H1 (cell line): ENCODE results near the gene KIFBP. TPM values are rescaled to one million over a fixed set of nuclear protein-coding genes. Genes with fewer than 3 reads are reported as not detected.

Experiments
- CBX8 ChIP-seq: fragments of 300-800, 300-1000 bp; sonication (generic); IDR thresholded peaks from 2 replicates; pipeline ENCODE4 v1.7.1; 2016; ENCODE audit warnings: low read depth, low read length, borderline replicate concordance
- CHD7 ChIP-seq: fragments of 300-600 bp; sonication (generic); IDR thresholded peaks from 2 replicates; pipeline ENCODE4 v1.7.1; 2012; ENCODE audit warnings: low read length, moderate library complexity, mild to moderate bottlenecking, inconsistent platforms; ENCODE audit not compliant: insufficient replicate concordance
- GTF2F1 ChIP-seq: IDR thresholded peaks from 2 replicates; pipeline ENCODE4 v1.6.1; 2012; ENCODE audit warnings: low read depth, low read length, improper control_type of control experiment, borderline replicate concordance
- POLR2AphosphoS5 ChIP-seq: IDR thresholded peaks from 2 replicates; pipeline ENCODE4 v1.6.1; 2011; ENCODE audit warnings: low read depth, low read length
- RAD21 ChIP-seq, 2 experiments: IDR thresholded peaks in 1 of 2; conservative IDR thresholded peaks in 1 of 2; 2 replicates each; pipeline ENCODE4 v1.6.1; 2011; ENCODE audit warnings: low read depth in 2 of 2, low read length in 2 of 2, improper control_type of control experiment in 1 of 2, inconsistent platforms in 1 of 2, mild to moderate bottlenecking in 1 of 2, moderate library complexity in 1 of 2
- SIN3A ChIP-seq, 2 experiments: IDR thresholded peaks in 1 of 2; conservative IDR thresholded peaks in 1 of 2; 2 replicates each; pipeline ENCODE4 v1.6.1; 2011 to 2012; ENCODE audit warnings: low read length in 2 of 2, improper control_type of control experiment in 1 of 2, low read depth in 1 of 2, mild to moderate bottlenecking in 1 of 2
- USF2 ChIP-seq: IDR thresholded peaks from 2 replicates; pipeline ENCODE4 v1.6.1; 2011; ENCODE audit warnings: low read length, improper control_type of control experiment
- ZNF274 ChIP-seq: IDR thresholded peaks from 2 replicates; pipeline ENCODE4 v1.7.0; 2012; ENCODE audit warnings: low read length, borderline replicate concordance; ENCODE audit errors: extremely low read depth
- polyA plus RNA-seq, 7 experiments: library from polyadenylated mRNA; depleted of rRNA in 3 of 7; stranded (reverse) in 5 of 7; unstranded in 2 of 7; fragments of >200 nt in 5 of 7; fragments of 200-250 nt in 2 of 7; gene quantifications; 1 replicate in 5 of 7; 2 replicates in 1 of 7; 4 replicates in 1 of 7; pipeline versions ENCODE4 v1.2.1 to v1.2.3, GENCODE V29; 2011 to 2013; ENCODE audit warnings: missing spikeins in 2 of 7, mixed read lengths in 2 of 7
- total RNA-seq: library from RNA; stranded (reverse); fragmentation: NEBNext Ultra II Directional; extraction: Animal tissue kit (Norgen Biotek cat#: 25700); gene quantifications from 2 replicates; pipeline ENCODE4 v1.2.1, GENCODE V29; 2021

Gene KIFBP
- total and polyA plus RNA-seq, 2 of the 8 experiments (the other 6 are each of a cell fraction or from before 2014, with no cell fraction given) = 17.3 to 34.6 TPM

GRCh38 chr10:68988530-68989316, at the start of gene KIFBP (continued):
- no peak for TF ChIP-seq CHD7
- no peak for TF ChIP-seq CBX8
- TF ChIP-seq GTF2F1 = no peak
- TF ChIP-seq SIN3A (conservative IDR thresholded peaks at IDR 0.05 in 1 of 2, IDR thresholded peaks at IDR 0.05 in 1 of 2; ENCODE audit: low read depth in 1 of 2, low read length in 2 of 2) = peak in 1 of 2 experiments; percentile 71; a peak in 2 of 4 replicates
- no peak for TF ChIP-seq ZNF274
- peak in 1 of 2 experiments; percentile 15; a peak in 2 of 4 replicates for TF ChIP-seq RAD21 (IDR thresholded peaks at IDR 0.05 in 1 of 2, conservative IDR thresholded peaks at IDR 0.05 in 1 of 2; ENCODE audit: low read depth in 2 of 2, low read length in 2 of 2)
- peak; percentile 93 for TF ChIP-seq POLR2AphosphoS5
- TF ChIP-seq USF2 = no peak
